Prostate gland (tissue), 2 donors: ENCODE data around the gene SMIM41. TPM values are rescaled to one million over a fixed set of nuclear protein-coding genes. Genes with fewer than 3 reads are reported as not detected.

Experiments
- DNase-seq: peaks from one replicate; pipeline ENCODE4 v3.0.0-alpha.2; 2019; ENCODE audit warnings: low spot score
- H3K27ac ChIP-seq, 2 donors: fragments of 200-600 bp; sonication (generic); 2 replicates each; pipeline ENCODE4 v1.5.1; 2017 to 2019
- H3K27me3 ChIP-seq: fragments of 200-600 bp; sonication (generic); replicated peaks from 2 replicates; pipeline ENCODE4 v1.5.1; 2019; ENCODE audit not compliant: insufficient read depth
- H3K36me3 ChIP-seq, 2 donors: fragments of 200-600 bp; sonication (generic); 1 replicate in 1 of 2; 2 replicates in 1 of 2; pipeline versions ENCODE4 v1.5.1 to v1.8.1; 2017 to 2019
- H3K4me1 ChIP-seq: fragments of 200-600 bp; sonication (generic); replicated peaks from 2 replicates; pipeline ENCODE4 v1.5.1; 2019
- H3K4me3 ChIP-seq, 2 donors: fragments of 200-600 bp; sonication (generic); 2 replicates each; pipeline ENCODE4 v1.5.1; 2017 to 2019
- H3K9me3 ChIP-seq: fragments of 200-600 bp; sonication (generic); 2 replicates; pipeline ENCODE4 v1.5.1; 2017
- CTCF ChIP-seq, 4 experiments: fragments of 200-600 bp in 2 of 4; fragments of 450-650 bp in 2 of 4; sonication (generic) in 2 of 4; IDR thresholded peaks; 1 replicate in 3 of 4; 2 replicates in 1 of 4; pipeline ENCODE4 v1.5.1; 2016 to 2019; ENCODE audit warnings: antibody characterized with exemption in 4 of 4, mild to moderate bottlenecking in 2 of 4, moderate library complexity in 2 of 4
- POLR2A ChIP-seq: fragments of 450-650 bp; IDR thresholded peaks from one replicate; pipeline ENCODE4 v1.6.1; 2016; ENCODE audit warnings: antibody characterized with exemption, mild to moderate bottlenecking
- POLR2AphosphoS5 ChIP-seq: sonication (generic); formaldehyde crosslinking; IDR thresholded peaks from one replicate; pipeline ENCODE4 v1.6.1; 2017; ENCODE audit warnings: antibody characterized with exemption
- WGBS: methylation state at CpG from one replicate; pipeline ENCODE4 v1.1.5; 2018; 5-methylcytosine and 5-hydroxymethylcytosine counted together
- intact Hi-C: fragments of 100-400 bp; cut with DNase I; formaldehyde crosslinking; loops from one replicate; pipeline ENCODE4 v1.14.2; 2022
- total RNA-seq, 2 donors: library from RNA; depleted of rRNA; stranded (reverse); fragments of >200 nt; gene quantifications; one replicate each; pipeline ENCODE4 v1.1.0, GENCODE V29; 2016

SMIM41 gene
- total RNA-seq, 2 donors from 2014 or later, result 7.5 to 30.2 TPM

- no peak overlapping the region for H3K4me3 ChIP-seq
- no peak for DNase-seq
- peak overlapping the region in 1 of 2 donors; percentile 30 for H3K27ac ChIP-seq
- H3K4me1 ChIP-seq, result peaks cover 5% of the 10 kb centered on the region
- WGBS, result 75% methylated on average over 3 of the region's 3 CpGs
- H3K27me3 ChIP-seq, result no peaks in the 10 kb centered on the region
- TF ChIP-seq POLR2AphosphoS5 (peak; percentile 43), POLR2A (no peak)
- intact Hi-C loops, result no loop called here
- no peaks in the 10 kb centered on the region for H3K36me3 ChIP-seq
- no peaks in the 10 kb centered on the region for H3K9me3 ChIP-seq
Observed at GRCh38 chr12:52132754-52133161, 53.3 kb downstream of the SMIM41 start.

- no peaks in the 10 kb centered on the region for H3K9me3 ChIP-seq
- WGBS, result 79% methylated on average over 5 of the region's 5 CpGs
- no peak for DNase-seq
- H3K4me1 ChIP-seq, result no peaks in the 10 kb centered on the region
- no peak overlapping the region for H3K27ac ChIP-seq
- intact Hi-C loops, result no loop called here
- TF ChIP-seq CTCF (IDR thresholded peaks at IDR 0.05) (no peak), POLR2AphosphoS5 (no peak), POLR2A (no peak)
- no peaks in the 10 kb centered on the region for H3K27me3 ChIP-seq
- no peaks in the 10 kb centered on the region for H3K36me3 ChIP-seq
- no peak overlapping the region for H3K4me3 ChIP-seq
Observed at GRCh38 chr12:52137746-52138145, 58.2 kb downstream of the SMIM41 start.

- no peak for DNase-seq
- Histone ChIP-seq H3K4me1 (peaks cover 10% of the 10 kb centered on the region), H3K9me3 (no peaks in the 10 kb centered on the region), H3K27ac (no peak overlapping the region), H3K4me3 (no peak overlapping the region), H3K36me3 (no peaks in the 10 kb centered on the region), H3K27me3 (no peaks in the 10 kb centered on the region)
- no peak for TF ChIP-seq POLR2AphosphoS5
- TF ChIP-seq POLR2A, result no peak
- TF ChIP-seq CTCF (IDR thresholded peaks at IDR 0.05), result no peak
- intact Hi-C loops, result no loop called here
- WGBS, result 82% methylated on average over 13 of the region's 13 CpGs
Observed at GRCh38 chr12:52139147-52139546, 59.6 kb downstream of the SMIM41 start.

- Histone ChIP-seq H3K4me3 (no peak overlapping the region), H3K9me3 (no peaks in the 10 kb centered on the region), H3K36me3 (no peaks in the 10 kb centered on the region), H3K4me1 (peaks cover 11% of the 10 kb centered on the region), H3K27me3 (no peaks in the 10 kb centered on the region), H3K27ac (no peak overlapping the region)
- WGBS, result 18% methylated on average over 5 of the region's 5 CpGs
- TF ChIP-seq POLR2A (no peak), POLR2AphosphoS5 (peak; percentile 63), CTCF (IDR thresholded peaks at IDR 0.05) (peak in 3 of 4 experiments; percentile 65 to 90 (median 85))
- intact Hi-C loops, result no loop called here
- DNase-seq, result no peak
Observed at GRCh38 chr12:52139579-52140062, 60.1 kb downstream of the SMIM41 start.

GRCh38 chr12:52141306-52141705 lies 61.8 kb downstream of the SMIM41 start:
- no peaks in the 10 kb centered on the region for H3K36me3 ChIP-seq
- peaks cover 20% of the 10 kb centered on the region for H3K4me1 ChIP-seq
- TF ChIP-seq POLR2AphosphoS5 (no peak), POLR2A (no peak), CTCF (IDR thresholded peaks at IDR 0.05) (no peak)
- no peak overlapping the region for H3K27ac ChIP-seq
- no peak overlapping the region for H3K4me3 ChIP-seq
- H3K27me3 ChIP-seq, result no peaks in the 10 kb centered on the region
- H3K9me3 ChIP-seq, result no peaks in the 10 kb centered on the region
- 94% methylated on average over 4 of the region's 4 CpGs for WGBS
- intact Hi-C loops, result no loop called here
- no peak for DNase-seq
